ENCODE results near the gene SPRR2B. TPM values are rescaled to one million over a fixed set of nuclear protein-coding genes. Genes with fewer than 3 reads are reported as not detected.

SPRR2B gene
- not detected for total RNA-seq

GRCh38 chr1:153071511-153071910, at the start of gene SPRR2B:
SPRR2B (minus strand) TSS chr1:153071611; CDS start chr1:153070839, 772 bp downstream.

GRCh38 chr1:153113416-153113815, 42.0 kb upstream of the SPRR2B start, which contains the start of gene SPRR2F:
SPRR2F (minus strand) TSS chr1:153113516; CDS start chr1:153112733, 783 bp downstream.

GRCh38 chr1:153094426-153094825, 23.0 kb upstream of the SPRR2B start, which contains the start of gene SPRR2E:
SPRR2E (minus strand) TSS chr1:153094526; CDS start chr1:153093751, 775 bp downstream.

GRCh38 chr1:153057375-153057774, 14.0 kb downstream of the SPRR2B start, which contains the start of gene SPRR2A:
SPRR2A (minus strand) TSS chr1:153057512; CDS start chr1:153056735, 777 bp downstream.

GRCh38 chr1:153040950-153041631, 30.3 kb downstream of the SPRR2B start, which contains the start of gene SPRR2D:
SPRR2D (minus strand) TSS chr1:153041120; CDS start chr1:153040346, 774 bp downstream.

GRCh38 chr1:153030895-153031294, 40.5 kb downstream of the SPRR2B start, which contains the start of gene SPRR1B:
SPRR1B (plus strand) TSS chr1:153031203; CDS start chr1:153032346, 1,143 bp downstream.

Small RNAs within 50 kb of the gene (small RNA-seq; reads per million reads assigned to genes)
- gene AL356867.1 = not detected

Other genes with a start within 250 kb of the SPRR2B start
- gene LCE1A, start 244.1 kb downstream of the SPRR2B start, total RNA-seq = not detected
- not detected for gene LCE6A, start 228.8 kb downstream of the SPRR2B start, total RNA-seq
- not detected for gene LCE7A, start 211.6 kb downstream of the SPRR2B start, total RNA-seq
- not detected for gene SMCP, start 193.3 kb downstream of the SPRR2B start, total RNA-seq
- not detected for gene IVL, start 163.1 kb downstream of the SPRR2B start, total RNA-seq
- not detected for gene SPRR5, start 124.4 kb downstream of the SPRR2B start, total RNA-seq
- not detected for gene SPRR4, start 101.0 kb downstream of the SPRR2B start, total RNA-seq
- gene SPRR1A, start 87.5 kb downstream of the SPRR2B start, total RNA-seq = not detected
- not detected for gene SPRR3, start 69.9 kb downstream of the SPRR2B start, total RNA-seq
- gene SPRR1B, start 40.4 kb downstream of the SPRR2B start, total RNA-seq = not detected
- gene SPRR2D, start 30.5 kb downstream of the SPRR2B start, total RNA-seq = not detected
- not detected for gene SPRR2A, start 14.1 kb downstream of the SPRR2B start, total RNA-seq
- gene SPRR2E, start 22.9 kb upstream of the SPRR2B start, total RNA-seq = not detected
- not detected for gene SPRR2F, start 41.9 kb upstream of the SPRR2B start, total RNA-seq
- gene SPRR2G, start 79.3 kb upstream of the SPRR2B start, total RNA-seq = not detected
- not detected for gene LELP1, start 131.8 kb upstream of the SPRR2B start, total RNA-seq
- not detected for gene PRR9, start 146.0 kb upstream of the SPRR2B start, total RNA-seq
- 0.69 TPM for gene LORICRIN, start 188.1 kb upstream of the SPRR2B start, total RNA-seq
- gene PGLYRP3, start 241.3 kb upstream of the SPRR2B start, total RNA-seq = not detected

All from diencephalon (tissue), 1 donor.